Measurements from ENCODE around the gene BMI1. TPM values are rescaled to one million over a fixed set of nuclear protein-coding genes. Genes with fewer than 3 reads are reported as not detected.

BMI1 gene
- polyA plus RNA-seq, 1 experiment: 50.4 TPM

GRCh38 chr10:22321924-22322640 is 1.2 kb downstream of the BMI1 start:
- ChIA-PET POLR2A (interaction anchor here (0.6 to 1.4 kb wide), 3 partner anchors 18 to 607 kb away, joined by 3 read pairs; no protein-coding TSS in a partner anchor), CTCF (interaction anchor here (1.0 kb wide), 1 partner anchor 530 kb away, joined by 4 read pairs; no protein-coding TSS in a partner anchor)
- no peak overlapping the region for H3K27ac ChIP-seq (ENCODE audit: low read depth, low read length)
- no peak for TF ChIP-seq CTCF (IDR thresholded peaks at IDR 0.05; ENCODE audit: low read depth, low read length)
- peak overlapping the region; percentile 63 for H3K4me3 ChIP-seq (ENCODE audit: low read depth, low read length)
- DNase-seq (ENCODE audit: low read depth, low spot score): no peak
- H3K9me3 ChIP-seq (ENCODE audit: control insufficient read depth, insufficient read depth, low read length): no peaks in the 10 kb centered on the region
- H3K27me3 ChIP-seq (ENCODE audit: control insufficient read depth, insufficient read depth, low read length): peaks cover 17% of the 10 kb centered on the region

GRCh38 chr10:22322641-22323160 is 1.8 kb downstream of the BMI1 start:
- ChIA-PET CTCF (interaction anchor here (1.0 kb wide), 1 partner anchor 529 kb away, joined by 4 read pairs; no protein-coding TSS in a partner anchor), POLR2A (no interaction called here)

GRCh38 chr10:22323538-22324305 is 2.8 kb downstream of the BMI1 start:
- H3K4me3 ChIP-seq (ENCODE audit: low read depth, low read length): no peak overlapping the region
- ChIA-PET CTCF (interaction anchor here (1.5 kb wide), 1 partner anchor 828 kb away, joined by 4 read pairs; no protein-coding TSS in a partner anchor), POLR2A (no interaction called here)
- no peak for DNase-seq (ENCODE audit: low read depth, low spot score)
- H3K27ac ChIP-seq (ENCODE audit: low read depth, low read length): no peak overlapping the region
- peaks cover 17% of the 10 kb centered on the region for H3K27me3 ChIP-seq (ENCODE audit: control insufficient read depth, insufficient read depth, low read length)
- no peaks in the 10 kb centered on the region for H3K9me3 ChIP-seq (ENCODE audit: control insufficient read depth, insufficient read depth, low read length)
- TF ChIP-seq CTCF (IDR thresholded peaks at IDR 0.05; ENCODE audit: low read depth, low read length): no peak

More at GRCh38 chr10:22322641-22323160, 1.8 kb downstream of the BMI1 start:
- Histone ChIP-seq H3K27me3 (ENCODE audit: control insufficient read depth, insufficient read depth, low read length) (peaks cover 17% of the 10 kb centered on the region), H3K4me3 (ENCODE audit: low read depth, low read length) (peak overlapping the region; percentile 63), H3K9me3 (ENCODE audit: control insufficient read depth, insufficient read depth, low read length) (no peaks in the 10 kb centered on the region), H3K27ac (ENCODE audit: low read depth, low read length) (no peak overlapping the region)
- TF ChIP-seq CTCF (IDR thresholded peaks at IDR 0.05; ENCODE audit: low read depth, low read length): no peak
- DNase-seq (ENCODE audit: low read depth, low spot score): no peak

GRCh38 chr10:22324413-22324812 is 3.5 kb downstream of the BMI1 start:
- peaks cover 17% of the 10 kb centered on the region for H3K27me3 ChIP-seq (ENCODE audit: control insufficient read depth, insufficient read depth, low read length)
- no peak overlapping the region for H3K4me3 ChIP-seq (ENCODE audit: low read depth, low read length)
- no peak for TF ChIP-seq CTCF (IDR thresholded peaks at IDR 0.05; ENCODE audit: low read depth, low read length)
- ChIA-PET CTCF (interaction anchor here (1.5 kb wide), 1 partner anchor 829 kb away, joined by 4 read pairs; no protein-coding TSS in a partner anchor), POLR2A (interaction anchor here (1.1 kb wide), 1 partner anchor 8 kb away, joined by 3 read pairs; the partner anchor contains the start of gene COMMD3)
- H3K9me3 ChIP-seq (ENCODE audit: control insufficient read depth, insufficient read depth, low read length): no peaks in the 10 kb centered on the region
- no peak overlapping the region for H3K27ac ChIP-seq (ENCODE audit: low read depth, low read length)
- no peak for DNase-seq (ENCODE audit: low read depth, low spot score)
